SHP77 treated with DMSO at 0.1 percent for 48 hours (cell line): Measurements from ENCODE around the gene KCNT1.

ENCODE experiments used
- DNase-seq: peaks from one replicate; lab custom pipeline; 2025; lab: John Stamatoyannopoulos, UW

Gene KCNT1

GRCh38 chr9:135700525-135700924 lies 1.5 kb upstream of the KCNT1 start:
- DNase-seq: no peak

GRCh38 chr9:135701067-135701958 lies 672 bp upstream of the KCNT1 start:
- no peak for DNase-seq

GRCh38 chr9:135703726-135704125 lies 1.7 kb downstream of the KCNT1 start:
- no peak for DNase-seq

- DNase-seq: no peak
Observed at GRCh38 chr9:135704483-135704882, 2.5 kb downstream of the KCNT1 start.

- no peak for DNase-seq
Observed at GRCh38 chr9:135705376-135705775, 3.4 kb downstream of the KCNT1 start.

GRCh38 chr9:135706288-135706687 lies 4.3 kb downstream of the KCNT1 start:
- DNase-seq: no peak

GRCh38 chr9:135707252-135708138 lies 5.5 kb downstream of the KCNT1 start:
- DNase-seq: no peak

GRCh38 chr9:135708164-135708563 lies 6.2 kb downstream of the KCNT1 start:
- DNase-seq: no peak

GRCh38 chr9:135711391-135711790 lies 9.4 kb downstream of the KCNT1 start:
- DNase-seq: peak; percentile 30

- no peak for DNase-seq
Observed at GRCh38 chr9:135711881-135712280, 9.9 kb downstream of the KCNT1 start.

- no peak for DNase-seq
Observed at GRCh38 chr9:135712613-135713295, 10.8 kb downstream of the KCNT1 start.

GRCh38 chr9:135714242-135715055 lies 12.5 kb downstream of the KCNT1 start:
- DNase-seq: no peak

- DNase-seq: no peak
Observed at GRCh38 chr9:135715056-135715595, 13.1 kb downstream of the KCNT1 start.

GRCh38 chr9:135716045-135716444 lies 14.1 kb downstream of the KCNT1 start:
- DNase-seq: no peak

- DNase-seq: no peak
Observed at GRCh38 chr9:135717410-135717809, 15.4 kb downstream of the KCNT1 start.

- no peak for DNase-seq
Observed at GRCh38 chr9:135718616-135719015, 16.6 kb downstream of the KCNT1 start.

GRCh38 chr9:135719472-135719871 lies 17.5 kb downstream of the KCNT1 start:
- no peak for DNase-seq

GRCh38 chr9:135722365-135722764 lies 20.4 kb downstream of the KCNT1 start:
- no peak for DNase-seq

GRCh38 chr9:135724186-135724787 lies 22.3 kb downstream of the KCNT1 start:
- DNase-seq: no peak

GRCh38 chr9:135726138-135726853 lies 24.3 kb downstream of the KCNT1 start:
- DNase-seq: no peak
